SK-N-SH (cell line): Measurements from ENCODE around the gene CISD1.

ENCODE experiments used
- CTCF ChIP-seq: fragments of 200-600 bp; sonication (generic); IDR thresholded peaks from 2 replicates; pipeline ENCODE4 v1.6.1; 2017; ENCODE audit warnings: antibody characterized with exemption, mild to moderate bottlenecking, moderate library complexity
- EP300 ChIP-seq, 2 experiments: IDR thresholded peaks; 2 replicates each; pipeline versions ENCODE4 v1.4.0 to v1.6.1; 2012; ENCODE audit warnings: borderline replicate concordance in 1 of 2, low read depth in 1 of 2, low read length in 1 of 2
- FOSL2 ChIP-seq: IDR thresholded peaks from 2 replicates; pipeline ENCODE4 v1.4.0; 2012; ENCODE audit warnings: low read depth, mild to moderate bottlenecking, moderate library complexity, borderline replicate concordance
- MEF2A ChIP-seq: IDR thresholded peaks from 2 replicates; pipeline ENCODE4 v1.4.0; 2012; ENCODE audit warnings: low read depth, borderline replicate concordance
- POLR2AphosphoS5 ChIP-seq: IDR thresholded peaks from 2 replicates; pipeline ENCODE4 v1.6.1; 2012; ENCODE audit warnings: low read depth, low read length
- REST ChIP-seq: IDR thresholded peaks from 2 replicates; pipeline ENCODE4 v1.6.1; 2012; ENCODE audit warnings: mild to moderate bottlenecking, low read depth, low read length, moderate library complexity
- TF ChIP-seq, protein P1 (sequence below): IDR thresholded peaks from 2 replicates; pipeline ENCODE4 v1.4.0; 2012; ENCODE audit warnings: low read depth

- no peak for TF ChIP-seq CTCF
- TF ChIP-seq MEF2A: no peak
- no peak for TF ChIP-seq REST
- no peak for TF ChIP-seq POLR2AphosphoS5
- TF ChIP-seq, protein P1, sequence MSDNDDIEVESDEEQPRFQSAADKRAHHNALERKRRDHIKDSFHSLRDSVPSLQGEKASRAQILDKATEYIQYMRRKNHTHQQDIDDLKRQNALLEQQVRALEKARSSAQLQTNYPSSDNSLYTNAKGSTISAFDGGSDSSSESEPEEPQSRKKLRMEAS: no peak
- TF ChIP-seq FOSL2: no peak
- no peak for TF ChIP-seq EP300 (IDR thresholded peaks at IDR 0.05; ENCODE audit: borderline replicate concordance in 1 of 2, low read depth in 1 of 2, low read length in 1 of 2)
These were observed 10.0 kb downstream of the CISD1 start for GRCh38 chr10:58278962-58279307.
